Stimulated activated CD4-positive, alpha-beta T cell treated with anti-CD3 and anti-CD28 coated beads, TNF-alpha, amount 100 ng/mL, for 4 hours (primary cell): ENCODE data around the gene RLBP1.
A peak's percentile ranks its signal among the peaks of the same experiment; 100 is the strongest.

Experiments
- DNase-seq, 3 experiments: peaks; one replicate each; pipeline ENCODE4 v3.0.0-alpha.2; 2020; ENCODE audit warnings: low read depth in 3 of 3

Gene RLBP1

GRCh38 chr15:89178307-89178977 lies 42.9 kb downstream of the RLBP1 start:
- no peak for DNase-seq

GRCh38 chr15:89177633-89178306 lies 43.6 kb downstream of the RLBP1 start:
- peak; percentile 12 to 25 (median 21) for DNase-seq

GRCh38 chr15:89177116-89177515 lies 44.3 kb downstream of the RLBP1 start:
- no peak for DNase-seq

- DNase-seq: no peak
Observed at GRCh38 chr15:89175617-89176191, 45.7 kb downstream of the RLBP1 start.

- DNase-seq: no peak
Observed at GRCh38 chr15:89174476-89174875, 46.9 kb downstream of the RLBP1 start.

GRCh38 chr15:89172921-89173320 lies 48.5 kb downstream of the RLBP1 start:
- DNase-seq: no peak

GRCh38 chr15:89171136-89172072 lies 50.0 kb downstream of the RLBP1 start:
- DNase-seq: no peak

- no peak for DNase-seq
Observed at GRCh38 chr15:89170364-89170763, 51.0 kb downstream of the RLBP1 start.

- no peak for DNase-seq
Observed at GRCh38 chr15:89168316-89168833, 53.0 kb downstream of the RLBP1 start.

GRCh38 chr15:89167267-89168176 lies 53.9 kb downstream of the RLBP1 start:
- DNase-seq: peak; percentile 17 to 38 (median 34)

- DNase-seq: no peak
Observed at GRCh38 chr15:89165677-89166076, 55.7 kb downstream of the RLBP1 start.

- no peak for DNase-seq
Observed at GRCh38 chr15:89164712-89165211, 56.6 kb downstream of the RLBP1 start.

- DNase-seq: no peak
Observed at GRCh38 chr15:89163271-89164055, 57.9 kb downstream of the RLBP1 start.

- DNase-seq: no peak
Observed at GRCh38 chr15:89161666-89162065, 59.7 kb downstream of the RLBP1 start.
